Hypothalamus (tissue), 51 donors: Measurements from ENCODE around the gene SRRM4.

Source experiments
- DNase-seq, 51 donors: peaks; one replicate each; lab custom pipeline; 2025; lab: John Stamatoyannopoulos, UW

SRRM4 gene

DNA sequence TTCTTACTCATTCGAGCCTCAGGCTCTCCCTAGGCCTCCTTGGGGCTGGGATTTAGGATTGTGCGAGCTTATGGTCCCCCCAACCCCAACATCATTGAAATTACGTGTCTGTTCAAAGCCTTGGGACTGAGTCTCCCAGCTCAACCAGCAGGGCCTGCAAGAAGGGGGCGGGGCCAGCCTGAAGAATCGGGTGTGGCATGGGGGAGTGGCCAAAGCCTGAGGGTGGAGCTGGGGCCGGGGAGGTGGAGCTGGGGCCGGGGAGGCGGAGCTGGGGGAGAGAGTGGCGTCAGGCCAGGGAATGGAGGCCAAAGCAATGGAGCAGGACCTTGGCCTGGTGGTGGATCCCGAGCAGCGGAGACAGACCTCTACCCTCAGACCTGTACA, 173.1 kb downstream of the SRRM4 start:
- no peak for DNase-seq

DNA sequence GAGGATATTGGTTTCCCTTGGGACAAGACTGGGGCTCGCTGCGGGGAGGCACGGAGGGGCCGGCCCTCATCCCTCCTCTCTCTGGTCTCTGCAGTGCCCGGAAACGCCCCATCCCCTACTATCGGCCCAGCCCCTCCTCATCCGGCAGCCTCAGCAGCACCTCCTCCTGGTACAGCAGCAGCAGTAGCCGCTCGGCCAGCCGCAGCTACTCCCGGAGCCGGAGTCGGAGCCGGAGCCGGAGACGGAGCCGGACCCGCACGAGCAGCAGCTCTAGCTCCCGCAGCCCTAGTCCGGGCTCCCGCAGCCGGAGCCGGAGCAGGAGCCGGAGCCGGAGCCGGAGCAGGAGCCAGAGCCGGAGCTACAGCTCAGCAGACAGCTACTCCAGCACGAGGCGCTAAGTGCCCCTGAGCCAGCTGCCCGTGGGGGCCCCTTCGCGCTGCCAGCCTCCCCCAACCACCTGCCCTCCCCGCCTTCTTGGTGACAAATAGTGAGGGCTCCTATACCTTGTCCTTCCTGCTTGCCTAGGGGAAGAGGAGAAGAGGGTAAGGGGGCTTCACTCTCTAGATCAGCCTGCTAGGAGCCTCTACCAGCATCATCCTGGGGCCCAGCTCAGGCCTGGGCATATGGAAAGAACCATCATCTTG, 175.2 kb downstream of the SRRM4 start:
- no peak for DNase-seq

DNA sequence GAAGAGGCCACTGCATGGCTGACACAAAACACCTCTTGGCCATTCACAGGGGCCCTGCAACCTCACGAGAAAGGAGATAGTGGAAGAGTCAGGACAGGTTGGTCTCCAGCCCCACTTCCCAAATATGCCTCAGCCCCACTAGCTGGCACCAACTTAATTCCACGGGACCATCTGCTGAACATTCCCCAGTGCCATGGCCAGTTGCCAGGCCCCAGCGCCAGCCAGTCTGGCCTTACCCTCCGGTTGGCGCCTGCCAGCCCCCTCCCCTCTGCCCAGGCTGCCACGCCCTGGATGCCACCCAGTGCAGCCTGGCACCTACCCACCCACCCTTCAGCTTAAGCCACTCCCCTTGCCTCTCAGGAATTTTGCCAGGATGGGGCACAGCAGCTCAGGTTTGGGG, 176.2 kb downstream of the SRRM4 start:
- no peak for DNase-seq

DNA sequence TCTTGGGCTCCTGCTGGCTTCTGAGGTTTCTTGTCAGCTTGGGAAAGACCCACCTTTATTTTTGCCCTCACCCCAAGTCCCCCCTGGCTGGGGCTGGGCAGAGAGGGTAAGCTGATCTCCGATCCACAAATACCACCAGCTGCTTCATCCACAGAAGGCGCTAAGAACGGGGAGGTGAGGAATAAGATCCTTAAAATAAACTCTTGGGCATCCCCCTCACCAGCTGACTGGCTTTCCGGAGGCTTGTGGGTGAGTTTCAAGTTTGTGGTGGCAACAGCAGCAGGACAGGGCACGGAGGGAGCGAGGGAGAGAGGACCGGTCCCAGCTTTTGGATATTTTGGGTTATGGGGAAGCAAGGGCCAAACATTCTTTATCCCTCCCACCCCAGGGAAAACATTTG, 176.6 kb downstream of the SRRM4 start:
- peak in 1 of 51 donors; percentile 25 for DNase-seq

DNA sequence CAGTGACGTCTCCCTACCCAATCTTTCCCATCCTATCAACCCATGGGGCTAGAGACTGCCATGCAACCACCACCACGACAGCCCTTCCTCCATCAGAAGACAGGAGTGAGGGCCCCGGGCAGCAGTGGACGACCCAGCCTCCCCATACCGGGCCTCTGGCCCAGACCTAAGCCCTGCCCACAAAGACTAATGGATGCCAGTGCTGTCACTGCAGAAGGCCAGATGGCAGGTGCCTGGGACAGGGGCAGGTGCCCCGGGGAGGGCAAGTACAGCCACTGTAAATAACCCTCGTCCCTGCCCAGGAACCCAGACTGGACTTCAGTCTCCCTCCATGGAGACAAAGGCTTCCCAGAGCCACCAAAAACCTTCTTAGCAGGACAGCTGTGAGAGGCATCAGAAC, 177.1 kb downstream of the SRRM4 start:
- DNase-seq: no peak

DNA sequence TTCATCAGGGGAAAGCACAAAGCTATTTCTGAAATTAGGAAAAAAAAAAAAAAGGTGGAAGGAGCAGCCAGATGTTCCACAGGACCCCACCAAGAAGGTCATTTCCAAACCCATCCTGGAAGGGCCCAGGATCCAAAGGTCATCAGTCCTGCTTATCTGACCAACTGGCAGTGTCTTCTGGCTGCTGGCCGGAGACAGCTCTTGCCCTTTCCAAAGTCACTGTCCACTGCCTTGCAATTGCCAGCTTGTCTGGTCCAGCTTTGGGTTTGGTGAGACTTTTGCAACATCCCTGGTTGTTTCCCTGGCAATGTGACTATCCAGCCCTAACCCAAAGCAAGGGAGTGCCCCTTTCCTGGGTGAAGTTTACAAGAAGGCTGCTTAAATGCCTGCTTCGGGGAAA, 178.5 kb downstream of the SRRM4 start:
- DNase-seq: no peak

DNA sequence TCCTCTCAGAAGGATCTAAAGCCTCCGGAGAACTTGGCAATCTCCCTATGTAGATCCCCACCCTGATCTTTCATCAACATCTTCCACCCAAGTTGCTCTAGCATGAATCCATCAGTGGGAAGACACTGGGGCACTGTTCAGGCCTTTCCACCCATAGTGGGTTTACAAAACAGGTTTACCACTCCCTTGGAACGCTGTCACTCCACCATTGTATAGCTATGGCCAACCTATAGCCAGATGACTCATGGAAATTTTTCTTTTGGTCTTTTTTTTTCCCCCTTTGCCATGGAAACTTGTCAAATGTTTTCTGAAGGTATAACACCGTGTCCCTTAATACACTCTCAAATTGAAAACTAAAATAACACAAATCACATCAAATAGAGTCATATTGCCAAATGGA, 186.6 kb downstream of the SRRM4 start:
- no peak for DNase-seq

DNA sequence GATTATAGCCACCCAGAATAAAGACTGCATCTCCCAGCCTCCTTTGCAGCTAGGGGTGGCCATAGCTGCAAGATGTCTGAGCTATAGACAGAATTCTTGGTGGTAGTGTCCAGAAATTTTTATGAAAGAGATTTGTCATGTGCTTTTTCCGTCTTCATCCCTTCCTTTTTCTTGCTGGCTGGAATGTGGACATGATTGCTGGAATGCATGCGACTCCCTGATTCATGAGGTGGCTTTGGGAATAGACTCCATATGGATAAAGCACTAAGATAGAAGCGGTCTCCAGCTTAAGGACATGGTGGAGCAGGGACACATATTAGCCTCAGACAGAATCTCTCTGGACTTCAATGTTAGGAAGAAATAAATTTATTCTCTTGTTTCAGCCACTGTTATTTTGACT, 187.4 kb downstream of the SRRM4 start:
- no peak for DNase-seq

DNA sequence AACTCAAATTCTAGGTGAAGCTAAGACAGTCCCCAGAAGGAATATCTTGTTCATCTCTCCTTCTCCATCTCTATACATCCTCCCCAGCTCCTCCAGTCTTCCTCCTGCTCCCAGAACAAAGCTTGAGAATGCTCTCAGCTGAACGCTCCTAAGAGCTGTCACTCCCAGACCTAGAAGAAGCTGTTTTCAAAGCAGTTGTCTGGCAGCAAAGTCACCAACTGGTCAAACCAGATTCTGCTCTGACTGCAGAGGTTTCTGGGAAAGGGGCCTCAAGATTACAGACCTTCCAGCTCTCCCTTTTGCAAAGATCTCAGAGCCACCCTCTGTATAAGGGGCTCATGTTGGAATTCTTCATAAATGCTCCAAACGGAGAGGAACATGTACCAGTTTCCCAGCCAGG, 187.8 kb downstream of the SRRM4 start:
- DNase-seq: no peak

DNA sequence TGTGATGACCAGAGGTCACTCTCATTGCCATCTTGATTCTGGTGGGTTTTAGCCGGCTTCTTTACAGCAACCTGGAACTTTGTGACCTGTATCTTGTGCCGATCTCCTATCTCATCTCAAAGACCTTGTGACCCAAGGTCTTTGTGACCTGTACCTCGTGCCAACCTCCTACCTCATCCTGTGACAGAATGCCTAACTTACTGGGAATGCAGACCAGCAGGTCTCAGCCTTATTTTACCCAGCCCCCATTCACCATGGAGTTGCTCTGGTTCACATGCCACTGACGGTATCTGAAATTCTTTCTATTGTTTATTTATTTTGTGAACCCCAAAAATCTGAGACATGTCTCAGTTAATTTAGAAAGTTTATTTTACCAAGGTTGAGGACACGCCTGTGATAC, 189.9 kb downstream of the SRRM4 start:
- DNase-seq: no peak

DNA sequence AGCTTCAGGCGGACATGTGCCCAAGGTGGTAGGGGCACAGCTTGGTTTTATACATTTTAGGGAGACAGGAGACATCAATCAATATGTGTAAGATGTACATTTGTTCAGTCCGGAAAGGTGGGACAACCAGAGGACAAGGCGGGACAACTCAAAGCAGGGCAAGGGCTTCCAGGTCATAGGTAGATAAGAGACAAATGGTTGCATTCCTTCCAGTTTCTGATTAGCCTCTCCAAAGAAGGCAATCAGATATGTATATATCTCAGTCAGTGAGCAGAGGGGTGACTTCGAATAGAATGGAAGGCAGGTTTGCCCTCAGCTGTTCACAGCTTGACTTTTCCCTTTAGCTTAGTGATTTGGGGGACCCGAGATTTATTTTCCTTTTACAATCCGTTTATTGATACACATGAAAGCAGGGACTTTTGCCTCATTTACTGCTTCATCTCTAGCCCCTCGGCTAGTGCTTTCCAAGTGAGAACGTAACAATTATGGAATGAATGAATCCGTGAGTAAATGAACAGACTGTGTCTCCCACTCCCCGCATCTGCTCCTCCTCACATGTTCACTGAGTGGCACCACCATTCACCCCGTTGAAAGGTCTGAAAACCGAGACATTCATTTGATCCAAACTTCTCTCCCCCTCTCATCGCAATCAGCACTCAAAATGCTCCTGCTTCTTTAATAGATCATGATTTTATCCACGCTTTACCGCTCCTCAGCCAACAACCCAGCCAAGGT, 190.5 kb downstream of the SRRM4 start:
- DNase-seq: no peak

DNA sequence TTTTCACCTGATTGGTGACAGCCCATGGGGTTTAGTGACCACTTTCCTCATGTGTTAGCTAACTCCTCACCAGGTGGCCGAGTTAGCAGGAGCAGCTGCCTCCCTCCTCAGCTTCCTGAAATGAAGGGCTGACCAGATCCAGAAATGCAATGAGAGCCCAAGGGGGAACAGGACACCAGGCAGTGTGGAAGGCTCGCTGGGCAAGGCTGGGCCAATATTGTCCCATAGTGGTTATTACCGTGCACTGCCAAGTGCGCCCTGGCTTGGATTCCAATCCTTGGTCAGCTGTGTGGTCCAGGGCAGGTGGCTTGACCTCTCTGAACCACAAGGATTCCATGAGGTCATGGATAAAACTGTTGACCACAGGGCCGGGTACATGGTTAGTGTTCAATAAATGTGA, 193.7 kb downstream of the SRRM4 start:
- DNase-seq: no peak

DNA sequence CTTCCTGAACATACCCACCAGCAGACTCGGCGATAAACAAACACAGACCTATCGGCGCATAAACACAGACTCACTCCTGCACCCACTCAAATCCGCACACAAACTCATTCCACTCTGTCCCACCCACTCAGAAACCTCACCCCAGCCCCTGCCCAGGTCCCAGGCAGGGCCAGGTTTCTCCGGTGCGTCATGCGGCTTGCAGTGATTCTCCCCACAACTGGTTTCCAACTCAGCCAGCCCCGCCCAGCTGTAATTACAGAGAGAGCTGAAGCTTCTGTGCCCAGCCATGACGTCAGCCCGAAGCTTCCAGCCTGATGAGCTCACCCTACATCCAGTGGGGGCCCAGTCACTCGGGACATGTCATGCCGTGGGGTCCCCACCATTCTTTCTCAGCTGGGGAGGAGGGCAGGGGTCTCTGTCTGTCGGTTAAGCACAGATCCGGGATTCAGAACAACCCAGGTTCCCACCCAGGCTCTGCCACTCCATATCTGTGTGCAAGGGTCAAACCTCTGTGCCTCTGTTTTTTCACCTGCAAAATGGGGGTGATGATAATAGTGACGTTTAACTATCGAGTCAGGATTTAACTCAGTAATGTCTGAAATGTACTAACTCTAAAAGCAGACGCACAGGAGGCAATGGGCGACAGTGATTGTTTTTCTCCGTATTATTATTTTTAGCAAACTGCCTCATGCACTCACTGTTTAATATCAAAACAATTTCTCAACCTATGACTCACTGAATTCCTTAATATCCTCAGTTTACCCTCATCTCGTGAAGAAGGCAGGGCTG, 195.1 kb downstream of the SRRM4 start:
- peak in 37 of 51 donors; percentile 5 to 77 (median 43) for DNase-seq

DNA sequence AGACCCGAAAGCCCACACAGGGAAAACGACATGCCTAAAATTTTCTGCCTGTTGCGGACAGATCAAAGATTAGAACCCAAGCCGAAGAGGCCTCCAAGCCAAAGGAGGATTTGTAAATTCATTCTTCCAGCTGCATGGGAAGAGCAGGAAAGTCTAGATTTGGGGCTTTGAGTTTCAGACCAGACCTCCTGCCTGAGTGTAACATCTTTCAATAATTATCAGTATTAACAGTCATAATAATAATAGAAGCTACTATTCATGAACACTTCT, 195.7 kb downstream of the SRRM4 start:
- DNase-seq: no peak

DNA sequence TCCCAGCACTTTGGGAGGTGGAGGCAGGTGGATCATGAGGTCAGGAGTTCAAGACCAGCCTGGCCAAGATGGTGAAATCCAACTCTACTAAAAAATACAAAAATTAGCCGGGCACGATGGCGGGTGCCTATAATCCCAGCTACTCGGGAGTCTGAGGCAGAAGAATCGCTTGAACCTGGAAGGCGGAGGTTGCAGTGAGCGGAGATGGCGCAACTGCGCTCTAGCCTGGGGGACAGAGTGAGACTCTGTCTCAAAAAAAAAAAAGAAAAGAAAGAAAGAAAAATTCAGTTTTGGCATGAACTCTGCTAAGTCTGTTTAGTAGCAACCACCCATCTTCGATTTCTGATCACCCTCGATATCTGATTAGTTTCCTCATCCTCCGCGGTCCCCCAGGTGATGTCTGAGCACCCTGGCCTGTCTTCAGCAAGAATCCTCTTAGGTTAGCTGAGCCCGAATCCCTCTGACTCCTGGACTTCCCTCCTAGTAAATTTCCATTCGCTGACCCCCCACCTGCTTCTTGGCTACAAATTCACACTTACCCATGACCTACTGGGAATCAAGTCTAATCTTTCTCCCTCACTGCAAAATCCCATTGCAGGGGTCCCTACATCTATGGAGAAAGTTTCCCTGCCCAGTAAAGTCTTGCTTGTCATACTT, 196.5 kb downstream of the SRRM4 start:
- no peak for DNase-seq

DNA sequence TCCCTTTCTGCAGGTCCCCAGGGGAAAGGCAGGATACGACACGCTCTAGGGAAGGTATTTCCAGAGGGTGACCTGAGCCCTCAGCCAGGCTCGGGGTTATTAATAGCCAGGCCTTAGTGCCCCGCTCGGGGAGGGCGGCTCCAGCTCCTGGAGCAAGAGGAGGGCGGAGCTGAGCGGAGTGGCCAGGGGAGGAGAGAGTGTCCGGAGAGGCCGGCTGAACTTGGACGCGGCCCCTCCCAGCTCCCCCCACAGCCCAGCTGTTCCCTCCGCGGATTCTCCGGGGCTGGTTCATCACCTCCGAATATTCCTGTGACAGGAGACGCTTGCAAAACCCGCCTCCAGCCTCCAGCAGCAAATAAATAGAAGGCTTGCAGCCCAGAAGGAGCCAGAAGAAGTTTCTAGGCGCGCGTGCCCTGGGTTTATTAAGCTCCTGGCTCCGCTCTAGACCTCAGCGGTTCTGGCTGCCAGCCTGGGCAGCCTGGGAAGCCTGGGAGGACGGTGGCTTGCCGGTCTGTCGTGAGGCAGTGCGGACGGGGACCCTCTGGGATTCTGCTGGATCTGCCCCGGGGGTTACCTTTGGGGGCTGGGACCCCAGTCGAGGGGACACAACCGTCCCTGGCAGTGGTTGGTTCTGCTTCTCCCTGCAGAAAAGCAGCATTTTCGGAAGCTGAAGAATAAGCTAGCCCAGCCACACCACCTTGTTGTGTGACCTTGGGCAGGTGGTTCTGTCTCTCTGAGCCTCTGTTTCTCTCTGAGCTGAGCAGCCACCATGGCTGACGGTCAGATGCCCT, 197.4 kb downstream of the SRRM4 start, which contains the start of gene HSPB8:
Gene HSPB8, plus strand, starts transcription at position 388 of the 791 bp plus-strand sequence. Its CDS starts 382 bp downstream, at position 770.
- DNase-seq: peak in 47 of 51 donors; percentile 13 to 90 (median 68)

DNA sequence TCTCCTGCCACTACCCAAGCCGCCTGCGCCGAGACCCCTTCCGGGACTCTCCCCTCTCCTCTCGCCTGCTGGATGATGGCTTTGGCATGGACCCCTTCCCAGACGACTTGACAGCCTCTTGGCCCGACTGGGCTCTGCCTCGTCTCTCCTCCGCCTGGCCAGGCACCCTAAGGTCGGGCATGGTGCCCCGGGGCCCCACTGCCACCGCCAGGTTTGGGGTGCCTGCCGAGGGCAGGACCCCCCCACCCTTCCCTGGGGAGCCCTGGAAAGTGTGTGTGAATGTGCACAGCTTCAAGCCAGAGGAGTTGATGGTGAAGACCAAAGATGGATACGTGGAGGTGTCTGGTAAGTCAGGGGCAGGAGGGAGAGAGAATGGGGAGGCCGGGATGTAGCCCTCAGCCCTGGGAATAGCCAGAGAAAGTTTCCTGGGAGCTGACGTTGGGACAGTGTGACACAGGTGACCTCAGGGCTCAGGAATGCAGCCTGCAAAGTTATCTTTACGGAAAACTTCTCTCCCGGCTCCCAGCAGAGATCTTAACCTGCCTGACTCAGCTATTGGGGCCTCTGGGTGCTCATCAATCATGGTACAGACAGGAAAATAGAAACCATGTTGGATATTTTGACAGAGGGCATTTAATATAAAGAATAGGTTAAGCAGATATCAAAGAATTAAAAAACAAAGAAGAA, 198.1 kb downstream of the SRRM4 start:
- peak in 1 of 51 donors; percentile 14 for DNase-seq

DNA sequence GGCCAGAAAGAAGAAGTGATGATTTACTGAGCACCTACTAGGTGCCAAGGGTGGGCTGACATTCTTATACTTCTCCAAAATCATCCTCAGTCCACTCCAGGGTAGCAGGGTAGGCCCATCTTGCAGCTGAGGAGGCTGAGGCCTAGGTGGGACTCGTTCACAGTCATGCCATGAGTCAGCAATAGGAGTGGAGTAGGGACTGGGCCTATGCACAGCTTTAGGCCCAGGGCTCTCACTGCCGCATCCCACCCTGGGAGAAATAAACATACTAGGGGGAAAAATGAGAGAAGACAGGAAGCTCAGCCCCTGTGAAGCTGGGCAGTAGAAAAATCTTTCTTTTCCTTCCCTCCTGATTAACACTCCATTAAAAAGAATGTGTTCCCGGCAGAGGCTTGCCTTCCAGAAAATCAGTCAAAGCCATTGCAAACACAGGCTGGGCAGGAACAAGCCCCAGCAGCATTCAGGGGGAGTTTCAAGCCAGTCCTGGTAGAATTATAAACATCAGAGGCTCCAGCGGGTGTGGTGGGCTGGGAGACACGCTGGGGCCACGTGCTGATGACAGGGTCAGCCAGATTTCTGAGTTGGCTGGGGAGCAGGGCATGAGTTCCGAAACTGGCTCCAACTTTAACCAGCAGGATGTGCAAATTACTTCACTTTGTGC, 199.2 kb downstream of the SRRM4 start:
- peak in 17 of 51 donors; percentile 4 to 37 (median 16) for DNase-seq

DNA sequence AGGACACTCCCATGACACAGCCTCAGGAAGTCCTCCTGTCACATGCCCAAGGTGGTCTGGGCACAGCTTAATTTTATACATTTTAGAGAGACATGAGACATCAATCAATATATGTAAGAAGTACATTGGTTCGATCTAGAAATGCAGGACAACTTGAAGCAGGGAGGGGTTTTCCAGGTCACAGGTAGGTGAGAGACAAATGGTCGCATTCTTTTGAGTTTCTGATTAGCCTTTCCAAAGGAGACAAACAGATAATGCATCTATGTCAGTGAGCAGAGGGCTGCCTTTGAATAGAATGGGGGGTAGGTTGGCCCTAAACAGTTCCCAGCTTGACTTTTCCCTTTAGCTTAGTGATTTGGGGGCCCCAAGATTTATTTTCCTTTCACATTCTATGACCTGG, 199.9 kb downstream of the SRRM4 start:
- no peak for DNase-seq
